ENCODE results near the gene SYT8. TPM values are rescaled to one million over a fixed set of nuclear protein-coding genes. Genes with fewer than 3 reads are reported as not detected.

The SYT8 gene
- total RNA-seq, 6 experiments from 2014 or later = 0.68 TPM; not detected in 5

Small RNAs within 50 kb of the gene (microRNA-seq; reads per million reads assigned to microRNA genes)
- 0 reads per million in 2 donors for gene MIR4298
- gene MIR7847 = 0 reads per million in 2 donors

Small RNAs within 50 kb of the gene (small RNA-seq; reads per million reads assigned to genes)
- 0 reads per million in 2 experiments for gene AC051649.1
- gene MIR4298 = 0 reads per million in 2 experiments

Other genes with a start within 250 kb of the SYT8 start
- gene KRTAP5-1, start 249.7 kb upstream of the SYT8 start, total RNA-seq = not detected
- not detected for gene KRTAP5-2, start 236.7 kb upstream of the SYT8 start, total RNA-seq
- gene KRTAP5-3, start 226.5 kb upstream of the SYT8 start, total RNA-seq = not detected
- not detected for gene KRTAP5-4, start 212.9 kb upstream of the SYT8 start, total RNA-seq
- gene KRTAP5-5, start 205.2 kb upstream of the SYT8 start, total RNA-seq = not detected
- gene KRTAP5-6, start 137.8 kb upstream of the SYT8 start, total RNA-seq = 1 to 10 TPM in 3 of 6 experiments, under 1 TPM in 2, not detected in 1; 0.79 to 1.5 (median 1.2) TPM
- 10 to 100 TPM in 1 of 6 experiments, 1 to 10 TPM in 5; 1.3 to 11.4 (median 6.7) TPM for gene IFITM10, start 84.4 kb upstream of the SYT8 start, total RNA-seq
- 1,000 to 10,000 TPM in 3 of 6 experiments, 100 to 1,000 TPM in 3; 515 to 1,549 (median 1,009) TPM for gene CTSD, start 71.1 kb upstream of the SYT8 start, total RNA-seq
- gene TNNI2, start 4.0 kb downstream of the SYT8 start, total RNA-seq = 1 to 10 TPM in 2 of 6 experiments, under 1 TPM in 1, not detected in 3; 0.31 to 1.9 (median 1.1) TPM
- gene LSP1, start 18.1 kb downstream of the SYT8 start, total RNA-seq = 10 to 100 TPM in 3 of 6 experiments, 1 to 10 TPM in 3; 2.3 to 20.6 (median 8.8) TPM
- not detected for gene PRR33, start 56.9 kb downstream of the SYT8 start, total RNA-seq
- 1 to 10 TPM in 1 of 6 experiments, under 1 TPM in 1, not detected in 4; 0.44 to 2.2 TPM for gene TNNT3, start 84.7 kb downstream of the SYT8 start, total RNA-seq
- 100 to 1,000 TPM in 1 of 6 experiments, 10 to 100 TPM in 5; 23.1 to 121 (median 36.4) TPM for gene MRPL23, start 112.3 kb downstream of the SYT8 start, total RNA-seq
- 100 to 1,000 TPM; 143 to 898 (median 229) TPM for gene H19, start 162.9 kb downstream of the SYT8 start, total RNA-seq

Data from right lobe of liver (tissue), 5 donors.